Neural progenitor cell (in vitro differentiated cells): Measurements from ENCODE around the gene CDH13. TPM values are rescaled to one million over a fixed set of nuclear protein-coding genes. Genes with fewer than 3 reads are reported as not detected.
A peak's percentile ranks its signal among the peaks of the same experiment; 100 is the strongest.

ENCODE experiments used
- DNase-seq: peaks from one replicate; pipeline ENCODE4 v3.0.0-alpha.2; 2016; ENCODE audit warnings: low spot score
- H2AFZ ChIP-seq: fragments of 200-600 bp; sonication (generic); replicated peaks from 2 replicates; pipeline ENCODE4 v1.6.1; 2016; ENCODE audit warnings: antibody characterized with exemption
- H3F3A ChIP-seq: fragments of 200-600 bp; sonication (generic); 2 replicates; pipeline ENCODE4 v1.6.1; 2016; ENCODE audit warnings: antibody characterized with exemption, low read depth
- H3K27ac ChIP-seq: fragments of 200-600 bp; sonication (generic); 2 replicates; pipeline ENCODE4 v1.5.1; 2016; ENCODE audit warnings: mild to moderate bottlenecking
- H3K27me3 ChIP-seq: fragments of 200-600 bp; sonication (generic); 2 replicates; pipeline ENCODE4 v1.6.1; 2016; ENCODE audit warnings: mild to moderate bottlenecking, moderate library complexity
- H3K36me3 ChIP-seq: fragments of 200-600 bp; sonication (generic); 2 replicates; pipeline ENCODE4 v1.5.1; 2016
- H3K4me1 ChIP-seq: fragments of 200-600 bp; sonication (generic); 2 replicates; pipeline ENCODE4 v1.6.1; 2016; ENCODE audit warnings: mixed run types
- H3K4me2 ChIP-seq: fragments of 200-600 bp; sonication (generic); 2 replicates; pipeline ENCODE4 v1.6.1; 2016
- H3K4me3 ChIP-seq: fragments of 200-600 bp; sonication (generic); 2 replicates; pipeline ENCODE4 v1.5.1; 2016
- H3K79me2 ChIP-seq: fragments of 200-600 bp; sonication (generic); 2 replicates; pipeline ENCODE4 v1.6.1; 2016; ENCODE audit warnings: low read depth
- H3K9ac ChIP-seq: fragments of 200-600 bp; sonication (generic); 2 replicates; pipeline ENCODE4 v1.6.1; 2016
- H3K9me3 ChIP-seq: fragments of 200-600 bp; sonication (generic); 2 replicates; pipeline ENCODE4 v1.5.1; 2016; ENCODE audit warnings: low read depth
- H4K20me1 ChIP-seq: fragments of 200-600 bp; sonication (generic); 2 replicates; pipeline ENCODE4 v1.6.1; 2016; ENCODE audit warnings: low read depth
- H3K27ac Mint-ChIP-seq: 3 replicates; pipeline ENCODE4 v1.8.0; 2021; ENCODE audit warnings: mixed read lengths
- H3K27me3 Mint-ChIP-seq: 2 replicates; pipeline ENCODE4 v1.8.0; 2022; ENCODE audit warnings: low read depth, mild to moderate bottlenecking, inconsistent platforms, moderate library complexity, mixed read lengths; ENCODE audit not compliant: insufficient read depth
- H3K36me3 Mint-ChIP-seq: 3 replicates; pipeline ENCODE4 v1.8.0; 2021; ENCODE audit warnings: mixed read lengths
- H3K4me1 Mint-ChIP-seq: 3 replicates; pipeline ENCODE4 v1.8.0; 2021; ENCODE audit warnings: mixed read lengths
- H3K4me3 Mint-ChIP-seq: 3 replicates; pipeline ENCODE4 v1.8.0; 2021; ENCODE audit warnings: mild to moderate bottlenecking, moderate library complexity, mixed read lengths
- H3K9me3 Mint-ChIP-seq: 3 replicates; pipeline ENCODE4 v1.8.0; 2020; ENCODE audit warnings: mixed read lengths
- CTCF ChIP-seq: fragments of 200-600 bp; sonication (generic); IDR thresholded peaks from 2 replicates; pipeline ENCODE4 v1.5.1; 2017; ENCODE audit warnings: antibody characterized with exemption, mild to moderate bottlenecking
- EZH2 ChIP-seq: fragments of 200-600 bp; sonication (generic); IDR thresholded peaks from 2 replicates; pipeline ENCODE4 v1.6.1; 2017; ENCODE audit warnings: antibody characterized with exemption, mild to moderate bottlenecking, moderate library complexity
- EZH2phosphoT487 ChIP-seq: fragments of 200-600 bp; sonication (generic); IDR thresholded peaks from 2 replicates; pipeline ENCODE4 v1.6.1; 2017; ENCODE audit warnings: antibody characterized with exemption
- total RNA-seq: library from RNA; depleted of rRNA; stranded (reverse); fragments of >200 nt; gene quantifications from 2 replicates; pipeline ENCODE4 v1.2.3, GENCODE V29; 2015; ENCODE audit warnings: low replicate concordance

Gene CDH13
- total RNA-seq, 1 donor from 2014 or later, result 3.0 TPM

DNA sequence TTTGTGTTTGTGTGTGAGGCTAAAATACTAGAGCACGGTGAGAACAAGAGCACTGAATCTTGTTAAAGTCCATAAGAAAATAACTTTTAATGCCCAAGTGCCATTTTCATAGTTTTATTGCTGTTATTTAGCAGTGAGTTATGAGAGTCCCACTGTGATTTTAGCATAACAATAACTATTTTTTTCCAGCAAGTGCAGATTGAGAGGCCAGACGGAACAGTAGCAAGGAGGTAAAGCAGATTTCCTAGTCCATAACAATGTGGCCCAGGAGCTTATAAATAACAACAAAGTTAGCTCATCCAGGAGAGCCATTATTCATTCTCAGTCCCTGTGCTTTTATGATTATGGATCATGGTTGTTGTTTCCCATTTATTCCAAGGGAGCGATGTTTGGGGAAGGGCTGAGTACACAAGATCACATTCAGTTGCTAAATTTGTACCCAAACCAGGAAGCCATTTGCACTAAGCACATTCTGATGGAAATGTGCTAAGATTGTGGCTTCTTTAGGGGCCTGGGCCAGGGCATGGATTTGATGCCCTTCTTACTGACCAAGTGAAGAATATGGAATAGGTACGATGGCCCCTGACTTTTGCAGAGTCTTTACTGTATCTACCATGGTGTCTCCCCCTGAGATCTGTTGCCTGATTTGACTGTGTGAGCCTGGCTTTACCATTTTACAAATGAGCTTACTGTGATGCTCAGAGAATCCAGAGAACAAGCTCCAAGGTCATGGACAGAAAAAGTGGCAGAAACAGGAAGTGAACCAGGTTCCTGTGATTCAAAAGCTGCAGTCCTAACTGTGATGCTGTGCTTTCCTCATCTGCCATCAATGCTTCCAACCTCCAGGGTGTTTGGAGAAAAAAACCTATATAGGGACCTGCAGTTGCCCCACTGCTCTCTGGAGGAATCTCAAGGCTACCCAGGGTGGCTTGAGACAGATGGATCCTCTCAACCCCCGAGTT, 976.3 kb downstream of the CDH13 start:
- no peak overlapping the region for H3K27ac ChIP-seq
- H3K4me1 Mint-ChIP-seq, result peaks cover 37% of the 10 kb centered on the region
- no peaks in the 10 kb centered on the region for H3K9me3 ChIP-seq
- no peaks in the 10 kb centered on the region for H3K27me3 ChIP-seq
- H3K4me2 ChIP-seq, result no peak overlapping the region
- peaks cover 28% of the 10 kb centered on the region for H3K27me3 Mint-ChIP-seq
- no peaks in the 10 kb centered on the region for H3K36me3 ChIP-seq
- H3K27ac Mint-ChIP-seq, result peak overlapping the region; percentile 95
- DNase-seq, result no peak
- TF ChIP-seq EZH2phosphoT487, result no peak
- TF ChIP-seq CTCF, result no peak
- TF ChIP-seq EZH2, result no peak
- H4K20me1 ChIP-seq, result no peaks in the 10 kb centered on the region
- no peak overlapping the region for H3K4me3 Mint-ChIP-seq
- no peak overlapping the region for H3K9ac ChIP-seq
- H3K36me3 Mint-ChIP-seq, result no peaks in the 10 kb centered on the region
- no peaks in the 10 kb centered on the region for H3K9me3 Mint-ChIP-seq
- no peak overlapping the region for H2AFZ ChIP-seq
- H3K79me2 ChIP-seq, result no peaks in the 10 kb centered on the region
- H3K4me3 ChIP-seq, result no peak overlapping the region
- no peaks in the 10 kb centered on the region for H3K4me1 ChIP-seq
- H3F3A ChIP-seq, result no peaks in the 10 kb centered on the region

DNA sequence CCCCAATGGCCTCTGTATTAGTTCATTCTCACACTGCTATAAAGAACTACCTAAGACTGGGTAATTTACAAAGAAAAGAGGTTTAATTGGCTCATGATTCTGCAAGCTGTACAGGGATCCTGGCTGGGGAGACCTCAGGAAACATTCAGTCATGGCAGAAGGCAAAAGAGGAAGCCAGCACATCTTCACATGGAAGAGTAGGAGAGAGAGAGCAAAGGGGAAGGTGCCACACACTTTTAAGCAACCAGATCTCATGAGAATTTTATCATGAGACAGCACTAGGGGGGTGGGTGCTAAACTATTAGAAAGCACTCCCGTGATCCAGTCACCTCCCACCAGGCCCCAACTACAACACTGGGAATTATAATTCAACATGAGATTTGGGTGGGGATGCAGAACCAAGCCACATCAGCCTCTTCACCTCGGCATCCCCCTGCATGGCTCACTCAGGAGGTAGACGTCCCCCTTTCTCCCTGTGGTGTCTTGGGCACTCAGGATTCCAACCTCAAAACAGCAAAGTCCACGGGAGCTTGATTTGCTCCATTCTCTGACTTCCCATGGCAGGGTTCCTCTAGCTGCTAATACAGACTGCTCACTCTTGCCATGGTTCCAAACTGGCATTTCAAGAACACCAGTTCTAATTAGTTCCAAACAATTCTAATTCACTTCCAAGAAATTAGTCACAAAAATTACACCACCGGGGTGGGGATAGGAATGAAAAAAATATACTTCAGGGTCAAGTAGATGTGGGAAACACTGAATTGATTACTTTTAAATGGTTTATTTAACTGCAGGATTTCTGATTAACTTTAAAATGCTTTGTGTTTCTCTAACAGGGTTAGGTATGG, 977.2 kb downstream of the CDH13 start:
- peaks cover 37% of the 10 kb centered on the region for H3K4me1 Mint-ChIP-seq
- no peak overlapping the region for H3K4me3 ChIP-seq

DNA sequence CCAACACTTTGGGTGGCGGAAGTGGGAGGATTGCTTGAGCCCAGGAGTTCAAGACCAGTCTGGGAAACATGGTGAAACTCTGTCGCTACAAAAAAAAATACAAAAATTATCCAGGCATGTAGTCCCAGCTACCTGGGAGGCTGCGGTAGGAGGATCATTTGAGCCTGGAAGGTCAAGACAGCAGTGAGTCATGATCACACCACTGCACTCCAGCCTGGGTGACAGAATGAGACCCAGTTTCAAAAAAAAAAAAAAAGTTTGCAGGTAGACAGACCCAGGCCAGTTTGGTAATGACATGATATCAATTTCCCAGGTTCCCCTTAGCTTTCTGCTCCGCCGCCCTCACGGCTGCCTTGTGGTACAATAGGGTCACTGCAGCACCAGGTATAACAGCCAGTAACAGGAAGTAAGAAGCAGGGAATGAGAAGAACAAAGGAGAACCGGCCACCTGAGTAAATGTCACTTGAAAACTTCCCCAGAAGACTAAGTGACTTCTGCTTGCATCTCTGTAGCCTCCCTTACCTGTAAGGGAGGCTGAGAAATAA, 979.8 kb downstream of the CDH13 start:
- H3K36me3 ChIP-seq, result no peaks in the 10 kb centered on the region
- no peak overlapping the region for H3K4me3 Mint-ChIP-seq
- H3K36me3 Mint-ChIP-seq, result no peaks in the 10 kb centered on the region
- H3K4me3 ChIP-seq, result no peak overlapping the region
- H3K4me1 Mint-ChIP-seq, result peaks cover 37% of the 10 kb centered on the region
- no peak for DNase-seq
- H3K4me1 ChIP-seq, result no peaks in the 10 kb centered on the region
- no peak overlapping the region for H3K9ac ChIP-seq
- no peaks in the 10 kb centered on the region for H3F3A ChIP-seq
- TF ChIP-seq EZH2phosphoT487 (no peak), CTCF (no peak), EZH2 (no peak)
- H3K9me3 Mint-ChIP-seq, result peaks cover 3% of the 10 kb centered on the region
- H3K27me3 ChIP-seq, result no peaks in the 10 kb centered on the region
- H3K27me3 Mint-ChIP-seq, result peaks cover 28% of the 10 kb centered on the region
- no peaks in the 10 kb centered on the region for H4K20me1 ChIP-seq
- no peak overlapping the region for H3K4me2 ChIP-seq
- no peak overlapping the region for H3K27ac ChIP-seq
- H2AFZ ChIP-seq, result no peak overlapping the region
- H3K79me2 ChIP-seq, result no peaks in the 10 kb centered on the region
- H3K27ac Mint-ChIP-seq, result no peak overlapping the region
- H3K9me3 ChIP-seq, result no peaks in the 10 kb centered on the region

More for the DNA sequence above, 977.2 kb downstream of the CDH13 start:
- H3K4me1 ChIP-seq, result no peaks in the 10 kb centered on the region
- no peaks in the 10 kb centered on the region for H4K20me1 ChIP-seq
- no peaks in the 10 kb centered on the region for H3F3A ChIP-seq
- H3K9ac ChIP-seq, result no peak overlapping the region
- H3K79me2 ChIP-seq, result no peaks in the 10 kb centered on the region
- peak overlapping the region; percentile 96 for H3K27ac Mint-ChIP-seq
- H3K27me3 ChIP-seq, result no peaks in the 10 kb centered on the region
- no peak overlapping the region for H3K4me3 Mint-ChIP-seq
- no peak for TF ChIP-seq EZH2phosphoT487
- no peak for TF ChIP-seq EZH2
- TF ChIP-seq CTCF, result no peak
- H3K36me3 Mint-ChIP-seq, result no peaks in the 10 kb centered on the region
- H3K4me2 ChIP-seq, result no peak overlapping the region
- H3K36me3 ChIP-seq, result no peaks in the 10 kb centered on the region
- H3K9me3 ChIP-seq, result no peaks in the 10 kb centered on the region
- H3K27me3 Mint-ChIP-seq, result peaks cover 28% of the 10 kb centered on the region
- no peak overlapping the region for H2AFZ ChIP-seq
- no peaks in the 10 kb centered on the region for H3K9me3 Mint-ChIP-seq
- no peak overlapping the region for H3K27ac ChIP-seq
- no peak for DNase-seq
